A549 (cell line): ENCODE results near the gene HSP90B1. TPM values are rescaled to one million over a fixed set of nuclear protein-coding genes. Genes with fewer than 3 reads are reported as not detected.

ENCODE experiments used
- ATAC-seq, 2 experiments: fragments of 200-7000 bp in 1 of 2; fragments of >200 bp in 1 of 2; cut with Nextera tagmentation in 1 of 2; cut with Tn5 transposase in 1 of 2; 3 replicates each; pipeline versions ENCODE4 v1.8.0 to v1.9.1; 2018 to 2020; ENCODE audit warnings: mild to moderate bottlenecking in 1 of 2, moderate library complexity in 1 of 2
- CTCF ChIA-PET: fragments of 300-600 bp; sonication (Branson Sonifier 250); formaldehyde crosslinking; extraction: SDS; loops from one replicate; lab custom pipeline; 2021; ENCODE audit warnings: antibody characterized with exemption, inconsistent platforms; lab: Yijun Ruan, JAX
- POLR2A ChIA-PET: fragments of 350-600 bp; formaldehyde crosslinking; extraction: SDS; loops from one replicate; lab custom pipeline; 2021; ENCODE audit warnings: antibody characterized with exemption, inconsistent platforms; lab: Yijun Ruan, JAX
- DNase-seq, 2 experiments: peaks; one replicate each; pipeline versions ENCODE4 v3.0.0 to v3.0.0-alpha.2; 2011 to 2016; ENCODE audit warnings: low read depth in 1 of 2, low spot score in 1 of 2
- FAIRE-seq: peaks from 2 replicates; lab custom pipeline; 2011; peaks lifted over from hg19 to GRCh38; lab: Jason Lieb, UNC
- H3K27ac ChIP-seq, 2 experiments: fragments of >200 bp; sonication (Bioruptor Twin); formaldehyde crosslinking; 3 replicates each; pipeline ENCODE4 v1.5.1; 2016 to 2017
- H3K4me1 ChIP-seq: fragments of >200 bp; sonication (Bioruptor Twin); formaldehyde crosslinking; 3 replicates; pipeline ENCODE4 v1.6.1; 2016
- H3K4me2 ChIP-seq: fragments of >200 bp; sonication (Bioruptor Twin); formaldehyde crosslinking; 3 replicates; pipeline ENCODE4 v1.6.1; 2016
- H3K4me3 ChIP-seq: fragments of >200 bp; sonication (Bioruptor Twin); formaldehyde crosslinking; 3 replicates; pipeline ENCODE4 v1.5.1; 2016
- H3K9me3 ChIP-seq: fragments of >200 bp; sonication (Bioruptor Twin); formaldehyde crosslinking; 3 replicates; pipeline ENCODE4 v1.6.1; 2016
- CBX2 ChIP-seq: fragments of 200-600 bp; sonication (generic); IDR thresholded peaks from 2 replicates; pipeline ENCODE4 v1.6.1; 2016; ENCODE audit warnings: low read depth, mild to moderate bottlenecking, borderline replicate concordance
- EHF ChIP-seq: fragments of 250-450 bp; sonication (Bioruptor Pico); IDR thresholded peaks from 2 replicates; pipeline ENCODE4 v1.5.0; 2020; ENCODE audit warnings: mild to moderate bottlenecking
- ESRRA ChIP-seq: fragments of 150-350 bp; IDR thresholded peaks from 2 replicates; pipeline ENCODE4 v1.6.1; 2014; ENCODE audit warnings: mild to moderate bottlenecking, low read length, borderline replicate concordance
- FOXS1 ChIP-seq: fragments of 250-450 bp; sonication (Bioruptor Pico); IDR thresholded peaks from 2 replicates; pipeline ENCODE4 v1.5.0; 2020; ENCODE audit warnings: mild to moderate bottlenecking, moderate library complexity
- HDAC2 ChIP-seq: fragments of 200-600 bp; sonication (generic); IDR thresholded peaks from 2 replicates; pipeline ENCODE4 v1.6.1; 2016
- HES2 ChIP-seq: fragments of >200 bp; sonication (Bioruptor Twin); formaldehyde crosslinking; IDR thresholded peaks from 2 replicates; pipeline ENCODE4 v1.6.1; 2016
- HOXA7 ChIP-seq: fragments of 250-450 bp; sonication (Bioruptor Pico); IDR thresholded peaks from 2 replicates; pipeline ENCODE4 v1.5.0; 2020; ENCODE audit warnings: mild to moderate bottlenecking, moderate library complexity
- KDM5A ChIP-seq: fragments of 200-600 bp; sonication (generic); IDR thresholded peaks from 2 replicates; pipeline ENCODE4 v1.6.1; 2016; ENCODE audit warnings: antibody characterized with exemption, mild to moderate bottlenecking
- MYC ChIP-seq: IDR thresholded peaks from 2 replicates; pipeline ENCODE4 v1.6.1; 2012; ENCODE audit warnings: mild to moderate bottlenecking, inconsistent platforms, low read length, improper control_type of control experiment, borderline replicate concordance
- POLR2AphosphoS2 ChIP-seq: conservative IDR thresholded peaks from 2 replicates; pipeline ENCODE4 v1.6.1; 2012; ENCODE audit warnings: low read length, improper control_type of control experiment, inconsistent platforms
- RARB ChIP-seq: fragments of 250-450 bp; sonication (Bioruptor Pico); IDR thresholded peaks from 2 replicates; pipeline ENCODE4 v1.8.0; 2021; ENCODE audit warnings: mild to moderate bottlenecking, moderate library complexity
- TP53 ChIP-seq: fragments of 250-450 bp; sonication (Bioruptor Pico); IDR thresholded peaks from 2 replicates; pipeline ENCODE4 v1.5.0; 2021; ENCODE audit warnings: mild to moderate bottlenecking, moderate library complexity
- ZNF302 ChIP-seq: fragments of 250-450 bp; sonication (Bioruptor Pico); IDR thresholded peaks from 2 replicates; pipeline ENCODE4 v1.9.0; 2021; ENCODE audit warnings: inconsistent platforms, mild to moderate bottlenecking, moderate library complexity
- ZSCAN20 ChIP-seq: fragments of 250-450 bp; sonication (Bioruptor Pico); IDR thresholded peaks from 2 replicates; pipeline ENCODE4 v1.8.0; 2022; ENCODE audit warnings: mild to moderate bottlenecking, moderate library complexity
- WGBS: methylation state at CpG from one replicate; pipeline ENCODE4 v1.1.6; 2017; ENCODE audit errors: missing lambda C conversion rate; 5-methylcytosine and 5-hydroxymethylcytosine counted together
- polyA plus RNA-seq, 4 experiments: library from polyadenylated mRNA; depleted of rRNA in 3 of 4; stranded (reverse); fragments of >200 nt; fragmentation: RNase III in 1 of 4; extraction: RNeasy Plus Mini Kit Qiagen cat#74134 plus additional on column Dnase treatment in 1 of 4; gene quantifications; 2 replicates in 3 of 4; 3 replicates in 1 of 4; pipeline ENCODE4 v1.2.3, GENCODE V29; 2011 to 2017
- TF ChIP-seq, protein P1 (sequence below): fragments of 200-600 bp; sonication (generic); IDR thresholded peaks from 2 replicates; pipeline ENCODE4 v1.6.1; 2016; ENCODE audit warnings: antibody characterized with exemption, mild to moderate bottlenecking, moderate library complexity
- TF ChIP-seq, protein P2 (sequence below): fragments of >200 bp; sonication (Bioruptor Twin); formaldehyde crosslinking; IDR thresholded peaks from 3 replicates; pipeline ENCODE4 v1.5.1; 2016

The HSP90B1 gene
- polyA plus RNA-seq, 2 of the 4 experiments (the other 2 are of a cell fraction): 624 to 915 TPM

DNA sequence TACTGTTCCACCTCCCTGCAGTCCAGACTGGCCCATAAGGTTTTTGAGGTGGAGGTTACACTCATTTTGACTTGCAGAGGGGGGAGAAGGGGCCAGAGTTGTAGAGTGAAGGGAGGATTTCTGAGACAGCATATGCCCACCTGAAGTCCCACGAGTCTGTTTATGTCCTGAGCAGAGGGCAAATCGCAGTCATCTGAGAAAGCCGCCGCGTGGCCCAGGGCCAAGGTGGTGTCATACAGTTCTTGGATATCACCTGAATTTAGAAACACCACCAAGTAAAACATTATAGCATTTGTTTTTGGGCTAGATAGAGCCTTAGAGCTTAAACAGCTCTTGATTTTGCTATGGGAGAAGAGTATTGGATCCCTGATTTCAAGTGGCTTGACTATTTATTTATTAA is 66.4 kb downstream of the HSP90B1 start:
- DNase-seq: no peak
- no peaks in the 10 kb centered on the region for H3K9me3 ChIP-seq
- no peak overlapping the region for H3K4me2 ChIP-seq
- no peak overlapping the region for H3K27ac ChIP-seq
- TF ChIP-seq, protein P1, sequence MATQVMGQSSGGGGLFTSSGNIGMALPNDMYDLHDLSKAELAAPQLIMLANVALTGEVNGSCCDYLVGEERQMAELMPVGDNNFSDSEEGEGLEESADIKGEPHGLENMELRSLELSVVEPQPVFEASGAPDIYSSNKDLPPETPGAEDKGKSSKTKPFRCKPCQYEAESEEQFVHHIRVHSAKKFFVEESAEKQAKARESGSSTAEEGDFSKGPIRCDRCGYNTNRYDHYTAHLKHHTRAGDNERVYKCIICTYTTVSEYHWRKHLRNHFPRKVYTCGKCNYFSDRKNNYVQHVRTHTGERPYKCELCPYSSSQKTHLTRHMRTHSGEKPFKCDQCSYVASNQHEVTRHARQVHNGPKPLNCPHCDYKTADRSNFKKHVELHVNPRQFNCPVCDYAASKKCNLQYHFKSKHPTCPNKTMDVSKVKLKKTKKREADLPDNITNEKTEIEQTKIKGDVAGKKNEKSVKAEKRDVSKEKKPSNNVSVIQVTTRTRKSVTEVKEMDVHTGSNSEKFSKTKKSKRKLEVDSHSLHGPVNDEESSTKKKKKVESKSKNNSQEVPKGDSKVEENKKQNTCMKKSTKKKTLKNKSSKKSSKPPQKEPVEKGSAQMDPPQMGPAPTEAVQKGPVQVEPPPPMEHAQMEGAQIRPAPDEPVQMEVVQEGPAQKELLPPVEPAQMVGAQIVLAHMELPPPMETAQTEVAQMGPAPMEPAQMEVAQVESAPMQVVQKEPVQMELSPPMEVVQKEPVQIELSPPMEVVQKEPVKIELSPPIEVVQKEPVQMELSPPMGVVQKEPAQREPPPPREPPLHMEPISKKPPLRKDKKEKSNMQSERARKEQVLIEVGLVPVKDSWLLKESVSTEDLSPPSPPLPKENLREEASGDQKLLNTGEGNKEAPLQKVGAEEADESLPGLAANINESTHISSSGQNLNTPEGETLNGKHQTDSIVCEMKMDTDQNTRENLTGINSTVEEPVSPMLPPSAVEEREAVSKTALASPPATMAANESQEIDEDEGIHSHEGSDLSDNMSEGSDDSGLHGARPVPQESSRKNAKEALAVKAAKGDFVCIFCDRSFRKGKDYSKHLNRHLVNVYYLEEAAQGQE: no peak
- TF ChIP-seq EHF (CRISPR knock-in tag) (no peak), MYC (no peak), CBX2 (no peak), ESRRA (no peak), POLR2AphosphoS2 (no peak), TP53 (CRISPR knock-in tag) (no peak), RARB (no peak), HDAC2 (no peak), HES2 (no peak), KDM5A (no peak), ZSCAN20 (CRISPR knock-in tag) (no peak)
- TF ChIP-seq, protein P2, sequence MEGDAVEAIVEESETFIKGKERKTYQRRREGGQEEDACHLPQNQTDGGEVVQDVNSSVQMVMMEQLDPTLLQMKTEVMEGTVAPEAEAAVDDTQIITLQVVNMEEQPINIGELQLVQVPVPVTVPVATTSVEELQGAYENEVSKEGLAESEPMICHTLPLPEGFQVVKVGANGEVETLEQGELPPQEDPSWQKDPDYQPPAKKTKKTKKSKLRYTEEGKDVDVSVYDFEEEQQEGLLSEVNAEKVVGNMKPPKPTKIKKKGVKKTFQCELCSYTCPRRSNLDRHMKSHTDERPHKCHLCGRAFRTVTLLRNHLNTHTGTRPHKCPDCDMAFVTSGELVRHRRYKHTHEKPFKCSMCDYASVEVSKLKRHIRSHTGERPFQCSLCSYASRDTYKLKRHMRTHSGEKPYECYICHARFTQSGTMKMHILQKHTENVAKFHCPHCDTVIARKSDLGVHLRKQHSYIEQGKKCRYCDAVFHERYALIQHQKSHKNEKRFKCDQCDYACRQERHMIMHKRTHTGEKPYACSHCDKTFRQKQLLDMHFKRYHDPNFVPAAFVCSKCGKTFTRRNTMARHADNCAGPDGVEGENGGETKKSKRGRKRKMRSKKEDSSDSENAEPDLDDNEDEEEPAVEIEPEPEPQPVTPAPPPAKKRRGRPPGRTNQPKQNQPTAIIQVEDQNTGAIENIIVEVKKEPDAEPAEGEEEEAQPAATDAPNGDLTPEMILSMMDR: no peak
- no peak overlapping the region for H3K4me3 ChIP-seq
- ATAC-seq: no peak
- 81% methylated on average over 5 of the region's 5 CpGs for WGBS
- CTCF ChIA-PET: interaction anchor here (1.3 to 1.5 kb wide), 2 partner anchors 10 to 20 kb away, joined by 3 read pairs; no protein-coding TSS in a partner anchor
- no peaks in the 10 kb centered on the region for H3K4me1 ChIP-seq
- no peak for FAIRE-seq
- POLR2A ChIA-PET: no interaction called here

DNA sequence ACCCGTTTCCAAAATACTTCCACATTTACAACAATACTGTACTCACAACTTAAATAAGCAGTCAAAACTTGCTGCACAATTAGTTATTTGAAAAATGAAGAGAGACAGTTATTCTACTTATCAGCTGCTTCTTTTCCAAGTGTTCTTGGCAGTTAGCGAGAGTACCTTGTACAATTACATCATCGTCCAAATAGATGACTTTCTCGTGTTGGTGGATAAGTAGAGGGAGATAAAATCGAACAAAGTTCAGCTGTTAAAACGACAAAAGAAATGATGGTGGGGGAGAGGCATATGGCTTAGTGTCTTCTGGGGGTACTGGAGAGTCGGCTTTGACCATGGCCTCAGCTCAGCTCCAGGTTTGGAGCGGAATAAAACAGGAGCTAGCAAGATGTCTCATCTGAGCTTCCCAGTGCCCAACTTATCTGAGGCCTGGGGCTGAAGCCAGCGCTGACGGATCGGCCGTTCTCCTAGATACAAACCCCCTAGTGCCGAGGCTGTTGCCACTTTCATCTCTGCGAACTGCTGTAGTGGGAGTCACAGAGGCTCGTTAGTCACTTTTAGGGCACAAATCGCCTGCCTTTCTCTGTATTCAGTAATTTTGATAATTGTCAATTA is 67.2 kb downstream of the HSP90B1 start:
- Histone ChIP-seq H3K4me1 (no peaks in the 10 kb centered on the region), H3K27ac (no peak overlapping the region), H3K4me3 (no peak overlapping the region), H3K4me2 (no peak overlapping the region), H3K9me3 (no peaks in the 10 kb centered on the region)
- ATAC-seq (no peak), FAIRE-seq (no peak), DNase-seq (no peak)
- TF ChIP-seq HOXA7 (CRISPR knock-in tag): no peak
- no peak for TF ChIP-seq FOXS1 (CRISPR knock-in tag)
- TF ChIP-seq, protein P2: no peak
- no peak for TF ChIP-seq EHF (CRISPR knock-in tag)
- no peak for TF ChIP-seq ZNF302 (CRISPR knock-in tag)
- CTCF ChIA-PET: interaction anchor here (1.3 to 2.6 kb wide), 3 partner anchors 11 to 112 kb away, joined by 3 to 10 read pairs (median 3); no protein-coding TSS in a partner anchor
- WGBS: 67% methylated on average over 16 of the region's 16 CpGs
- POLR2A ChIA-PET: no interaction called here

Other genes with a start within 250 kb of the HSP90B1 start
- gene NT5DC3, start 89.2 kb upstream of the HSP90B1 start, polyA plus RNA-seq (2011; rRNA removed): 5.2 and 8.8 TPM in 2 replicates
- gene NT5DC3, start 89.2 kb upstream of the HSP90B1 start, polyA plus RNA-seq (2017; fragmentation: RNase III; extraction: RNeasy Plus Mini Kit Qiagen cat#74134 plus additional on column Dnase treatment): 5.6 to 6.7 TPM (median 6.3 TPM) in 3 replicates
- gene TDG, start 35.5 kb downstream of the HSP90B1 start, polyA plus RNA-seq (2011; rRNA removed): 48.2 and 65.4 TPM in 2 replicates
- 28.7 to 30.8 TPM (median 30.5 TPM) in 3 replicates for gene TDG, start 35.5 kb downstream of the HSP90B1 start, polyA plus RNA-seq (2017; fragmentation: RNase III; extraction: RNeasy Plus Mini Kit Qiagen cat#74134 plus additional on column Dnase treatment)
- gene GLT8D2, start 119.8 kb downstream of the HSP90B1 start, polyA plus RNA-seq (2011; rRNA removed): 0.43 and 0.45 TPM in 2 replicates
- 0.27 to 0.55 TPM (median 0.31 TPM) in 3 replicates for gene GLT8D2, start 119.8 kb downstream of the HSP90B1 start, polyA plus RNA-seq (2017; fragmentation: RNase III; extraction: RNeasy Plus Mini Kit Qiagen cat#74134 plus additional on column Dnase treatment)
- gene HCFC2, start 134.1 kb downstream of the HSP90B1 start, polyA plus RNA-seq (2011; rRNA removed): 10.0 and 10.6 TPM in 2 replicates
- 5.0 to 5.8 TPM (median 5.0 TPM) in 3 replicates for gene HCFC2, start 134.1 kb downstream of the HSP90B1 start, polyA plus RNA-seq (2017; fragmentation: RNase III; extraction: RNeasy Plus Mini Kit Qiagen cat#74134 plus additional on column Dnase treatment)
- 40.0 and 70.2 TPM in 2 replicates for gene NFYB, start 207.8 kb downstream of the HSP90B1 start, polyA plus RNA-seq (2011; rRNA removed)
- gene NFYB, start 207.8 kb downstream of the HSP90B1 start, polyA plus RNA-seq (2017; fragmentation: RNase III; extraction: RNeasy Plus Mini Kit Qiagen cat#74134 plus additional on column Dnase treatment): 45.2 to 48.3 TPM (median 45.4 TPM) in 3 replicates